Stomach smooth muscle (tissue), 2 donors: ENCODE measurements around the gene PPFIBP2.

Experiments
- H3K27ac ChIP-seq: one replicate; pipeline ENCODE4 v1.7.0; 2013; ENCODE audit warnings: mild to moderate bottlenecking, low read length, inconsistent platforms
- H3K27me3 ChIP-seq, 2 donors: one replicate each; pipeline ENCODE4 v1.7.0; 2013; ENCODE audit warnings: low read length in 2 of 2; ENCODE audit not compliant: insufficient read depth in 2 of 2, control insufficient read depth in 1 of 2
- H3K36me3 ChIP-seq, 2 donors: one replicate each; pipeline ENCODE4 v1.7.0; 2013; ENCODE audit warnings: low read length in 2 of 2; ENCODE audit not compliant: control insufficient read depth in 2 of 2, insufficient read depth in 2 of 2
- H3K4me1 ChIP-seq: one replicate; pipeline ENCODE4 v1.7.0; 2013; ENCODE audit warnings: low read length; ENCODE audit not compliant: control insufficient read depth, insufficient read depth
- H3K4me3 ChIP-seq, 2 donors: one replicate each; pipeline ENCODE4 v1.7.0; 2013; ENCODE audit warnings: low read length in 2 of 2
- H3K9ac ChIP-seq, 2 donors: one replicate each; pipeline ENCODE4 v1.7.0; 2013; ENCODE audit warnings: low read length in 2 of 2, mild to moderate bottlenecking in 1 of 2
- H3K9me3 ChIP-seq, 2 donors: one replicate each; pipeline ENCODE4 v1.7.0; 2013; ENCODE audit warnings: low read length in 2 of 2; ENCODE audit not compliant: control insufficient read depth in 2 of 2
- donor health status: healthy.
- donor health status: Pancreatic carcinoma.

PPFIBP2 gene

DNA sequence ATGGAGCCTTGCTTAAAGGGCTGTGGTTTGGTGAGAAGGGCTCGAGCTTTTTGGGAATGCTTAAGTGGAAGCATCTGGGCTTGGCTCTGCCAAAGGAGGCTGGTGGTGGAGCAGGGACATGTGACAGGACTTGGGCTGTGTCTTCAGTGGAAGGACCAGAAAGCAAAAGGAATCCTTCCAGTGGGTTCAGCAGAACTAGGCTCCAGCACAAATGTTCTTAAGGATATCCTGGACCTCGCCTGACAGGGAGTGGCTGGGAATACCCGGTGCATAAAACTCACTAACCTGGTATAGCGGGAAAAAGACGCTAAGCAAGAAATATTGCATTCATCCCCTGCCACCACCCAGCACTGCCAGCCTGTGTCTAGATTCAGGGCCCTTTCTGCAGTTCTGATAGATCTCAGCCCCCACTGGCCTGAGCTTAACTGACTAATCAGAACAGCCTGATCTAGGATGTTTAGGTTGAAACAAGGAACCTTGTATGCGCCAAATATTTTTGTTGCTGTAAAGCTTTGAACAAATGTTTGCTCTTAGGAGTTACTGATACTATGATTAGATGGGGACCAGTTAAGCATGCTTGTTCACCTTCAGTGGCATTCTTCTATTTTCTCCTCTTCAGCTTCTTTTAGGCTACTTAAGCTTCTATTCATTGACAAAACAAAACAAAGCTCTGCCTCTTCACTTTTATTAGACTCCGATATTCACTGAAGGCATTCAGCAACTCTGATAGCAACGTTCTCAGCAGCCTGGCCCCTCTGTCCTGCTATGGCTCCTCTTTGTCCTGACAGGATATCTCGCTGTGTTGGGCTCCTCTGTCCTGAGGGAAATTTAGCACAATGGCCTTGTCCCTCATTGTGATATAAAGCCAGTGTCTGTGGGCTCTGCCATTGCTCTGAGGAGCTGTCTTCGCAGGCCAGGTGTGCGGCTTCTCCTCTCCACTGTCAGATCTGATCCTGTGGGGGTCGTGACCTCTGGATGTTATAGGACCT lies 25.0 kb downstream of the PPFIBP2 start:
- H3K9ac ChIP-seq = no peak overlapping the region
- peak overlapping the region in 1 of 2 donors; percentile 22 for H3K4me3 ChIP-seq
- no peak overlapping the region for H3K27ac ChIP-seq
- H3K9me3 ChIP-seq = no peaks in the 10 kb centered on the region
- H3K27me3 ChIP-seq = peaks cover 0 to under 1% of the 10 kb centered on the region in 2 donors
- no peaks in the 10 kb centered on the region for H3K36me3 ChIP-seq
- peaks cover 5% of the 10 kb centered on the region for H3K4me1 ChIP-seq

DNA sequence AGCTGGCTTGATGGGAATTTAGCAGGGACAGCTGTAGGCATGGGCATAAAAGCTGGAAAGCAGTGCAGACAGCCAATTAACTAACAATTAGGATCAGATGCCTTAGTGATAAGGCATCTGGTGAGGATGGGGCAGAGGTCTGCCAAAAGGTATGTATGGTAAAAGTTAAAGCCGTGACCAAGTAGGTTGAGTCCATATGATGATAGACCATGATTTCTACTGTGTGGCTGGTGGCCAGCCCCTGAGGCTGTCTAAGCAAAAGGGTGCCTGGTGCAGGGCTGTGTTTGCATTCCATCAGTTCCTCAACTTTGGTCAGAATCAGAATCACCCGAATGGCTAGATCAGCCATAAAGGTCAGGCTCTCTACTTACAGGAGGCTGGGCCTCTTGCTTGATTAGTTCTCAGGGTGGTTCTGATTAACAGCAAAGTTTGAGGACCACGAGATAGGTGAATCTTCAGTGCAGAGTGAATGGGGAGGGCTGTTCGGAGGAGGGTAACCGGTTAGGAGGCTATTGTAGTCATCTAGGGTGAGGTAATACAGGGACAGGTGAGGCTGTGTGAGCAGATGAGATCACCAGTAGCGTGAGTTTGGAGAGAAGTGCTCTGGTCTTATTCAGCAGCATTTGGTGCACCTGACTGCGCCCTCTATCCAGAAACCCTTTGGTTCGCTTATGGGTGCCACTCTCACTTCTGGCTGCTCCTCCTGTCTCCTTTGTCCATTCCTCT lies 27.2 kb downstream of the PPFIBP2 start:
- no peak overlapping the region for H3K4me3 ChIP-seq
- H3K4me1 ChIP-seq = peaks cover 5% of the 10 kb centered on the region
- H3K27me3 ChIP-seq = no peaks in the 10 kb centered on the region
- H3K9ac ChIP-seq = no peak overlapping the region
- H3K27ac ChIP-seq = no peak overlapping the region
- no peaks in the 10 kb centered on the region for H3K9me3 ChIP-seq
- no peaks in the 10 kb centered on the region for H3K36me3 ChIP-seq

DNA sequence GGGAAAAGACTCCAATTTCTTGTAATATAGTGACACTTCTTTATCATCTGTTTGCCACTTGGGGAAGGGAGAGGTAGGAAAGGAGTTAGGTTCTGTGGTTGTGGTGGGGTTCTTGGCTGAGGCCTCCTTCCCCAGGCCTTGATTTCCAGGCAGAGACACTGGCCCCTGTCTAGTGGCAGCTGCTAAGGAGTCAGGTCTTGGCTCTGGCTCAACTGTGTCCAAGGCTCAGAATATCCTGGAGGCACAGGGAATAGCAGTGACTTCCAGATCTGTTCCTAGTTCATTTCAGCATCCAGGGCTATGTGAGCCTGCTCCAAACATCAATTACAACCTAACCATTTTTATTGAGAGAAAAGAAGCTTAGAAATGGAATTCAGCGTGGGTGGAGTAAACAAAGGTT lies 29.5 kb downstream of the PPFIBP2 start:
- no peak overlapping the region for H3K4me3 ChIP-seq
- no peak overlapping the region for H3K9ac ChIP-seq
- H3K27me3 ChIP-seq = no peaks in the 10 kb centered on the region
- no peak overlapping the region for H3K27ac ChIP-seq
- no peaks in the 10 kb centered on the region for H3K9me3 ChIP-seq
- no peaks in the 10 kb centered on the region for H3K4me1 ChIP-seq
- no peaks in the 10 kb centered on the region for H3K36me3 ChIP-seq

DNA sequence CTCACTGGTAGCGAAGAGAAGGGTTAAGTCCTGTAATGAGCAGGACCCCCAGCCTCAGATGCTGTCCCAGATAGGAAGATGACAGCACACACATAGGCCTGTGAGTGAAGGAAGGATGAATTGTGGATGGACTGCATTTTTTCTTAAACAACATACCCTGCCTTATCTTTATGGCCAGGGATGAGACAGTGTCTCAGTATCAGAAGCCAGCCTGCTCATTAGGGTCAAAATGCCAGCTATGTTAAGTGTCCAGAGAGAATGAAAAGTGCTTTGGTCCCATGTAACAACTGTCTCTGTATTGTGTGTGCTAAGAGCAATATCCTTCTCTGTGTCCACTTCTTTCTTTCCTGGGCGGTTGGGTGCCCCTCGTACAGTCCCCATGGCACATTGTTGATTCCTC lies 30.2 kb downstream of the PPFIBP2 start:
- H3K27me3 ChIP-seq = no peaks in the 10 kb centered on the region
- no peak overlapping the region for H3K4me3 ChIP-seq
- no peak overlapping the region for H3K9ac ChIP-seq
- no peaks in the 10 kb centered on the region for H3K4me1 ChIP-seq
- no peaks in the 10 kb centered on the region for H3K36me3 ChIP-seq
- no peaks in the 10 kb centered on the region for H3K9me3 ChIP-seq
- H3K27ac ChIP-seq = no peak overlapping the region

DNA sequence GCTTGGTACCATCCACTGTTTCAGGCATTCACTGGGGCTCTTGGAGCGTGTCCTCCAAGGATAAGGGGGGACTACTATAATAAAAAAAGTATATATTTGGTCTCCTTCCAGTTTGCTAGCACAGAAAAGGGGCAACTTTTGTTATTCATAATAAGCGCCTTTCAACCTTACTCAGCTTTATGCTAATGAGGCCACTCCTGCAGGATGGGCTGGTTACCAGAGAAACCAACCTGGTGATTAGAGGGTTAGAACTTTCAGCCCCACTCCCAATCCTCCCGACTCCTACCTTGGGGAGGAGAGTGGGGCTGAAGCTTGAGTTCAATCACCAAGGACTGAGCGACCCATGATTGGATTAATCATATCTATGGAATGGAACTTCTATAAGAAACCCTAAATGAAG lies 31.8 kb downstream of the PPFIBP2 start:
- H3K27ac ChIP-seq = no peak overlapping the region
- H3K4me3 ChIP-seq = no peak overlapping the region
- H3K9ac ChIP-seq = no peak overlapping the region
- no peaks in the 10 kb centered on the region for H3K4me1 ChIP-seq
- no peaks in the 10 kb centered on the region for H3K36me3 ChIP-seq
- H3K27me3 ChIP-seq = no peaks in the 10 kb centered on the region
- no peaks in the 10 kb centered on the region for H3K9me3 ChIP-seq

DNA sequence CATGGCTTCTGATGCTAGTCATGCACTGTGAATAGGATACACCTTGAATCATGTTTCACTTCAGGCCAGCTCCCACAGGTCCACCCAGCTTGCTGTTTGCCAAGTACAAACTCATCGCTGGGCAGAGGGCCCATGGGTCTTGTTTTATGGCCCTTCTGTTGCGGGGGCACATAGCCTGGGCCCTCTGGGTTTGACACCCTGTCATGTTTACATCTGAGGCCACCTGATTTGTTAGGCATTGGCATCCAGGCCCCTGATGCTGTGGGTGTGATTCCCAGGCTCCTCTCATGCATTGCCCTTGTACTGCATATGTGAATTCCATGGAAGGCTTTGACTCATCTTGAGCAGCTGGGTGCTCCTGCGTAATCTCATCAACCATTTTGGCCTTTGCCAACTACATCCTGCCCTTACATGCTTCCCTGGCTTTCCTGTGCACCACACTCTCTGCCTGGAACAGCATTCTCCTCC lies 32.6 kb downstream of the PPFIBP2 start:
- Histone ChIP-seq H3K27me3 (no peaks in the 10 kb centered on the region), H3K4me1 (no peaks in the 10 kb centered on the region), H3K9me3 (no peaks in the 10 kb centered on the region), H3K36me3 (no peaks in the 10 kb centered on the region), H3K9ac (no peak overlapping the region), H3K4me3 (no peak overlapping the region), H3K27ac (no peak overlapping the region)

DNA sequence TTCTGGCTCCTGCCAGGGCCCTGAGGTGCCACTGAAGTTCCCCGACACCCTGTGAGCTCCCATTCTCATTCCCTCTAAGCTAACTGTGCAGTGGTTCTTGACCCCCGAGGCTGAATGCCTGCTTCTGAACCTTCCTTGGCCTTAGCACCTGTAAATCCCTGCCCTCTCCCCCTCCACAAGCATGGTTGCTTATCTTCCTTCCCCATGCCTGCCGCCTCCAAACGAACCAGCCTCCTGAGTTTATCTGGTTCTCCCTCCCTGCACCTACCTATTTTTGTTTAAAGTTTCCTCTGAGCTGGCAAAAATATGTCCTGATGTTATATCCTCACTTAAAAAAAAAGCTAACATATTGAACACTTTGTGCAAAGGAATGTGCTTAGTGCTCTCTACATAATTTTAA lies 33.9 kb downstream of the PPFIBP2 start:
- H3K9ac ChIP-seq = no peak overlapping the region
- H3K9me3 ChIP-seq = no peaks in the 10 kb centered on the region
- no peak overlapping the region for H3K4me3 ChIP-seq
- H3K27me3 ChIP-seq = no peaks in the 10 kb centered on the region
- H3K27ac ChIP-seq = no peak overlapping the region
- no peaks in the 10 kb centered on the region for H3K4me1 ChIP-seq
- H3K36me3 ChIP-seq = no peaks in the 10 kb centered on the region

DNA sequence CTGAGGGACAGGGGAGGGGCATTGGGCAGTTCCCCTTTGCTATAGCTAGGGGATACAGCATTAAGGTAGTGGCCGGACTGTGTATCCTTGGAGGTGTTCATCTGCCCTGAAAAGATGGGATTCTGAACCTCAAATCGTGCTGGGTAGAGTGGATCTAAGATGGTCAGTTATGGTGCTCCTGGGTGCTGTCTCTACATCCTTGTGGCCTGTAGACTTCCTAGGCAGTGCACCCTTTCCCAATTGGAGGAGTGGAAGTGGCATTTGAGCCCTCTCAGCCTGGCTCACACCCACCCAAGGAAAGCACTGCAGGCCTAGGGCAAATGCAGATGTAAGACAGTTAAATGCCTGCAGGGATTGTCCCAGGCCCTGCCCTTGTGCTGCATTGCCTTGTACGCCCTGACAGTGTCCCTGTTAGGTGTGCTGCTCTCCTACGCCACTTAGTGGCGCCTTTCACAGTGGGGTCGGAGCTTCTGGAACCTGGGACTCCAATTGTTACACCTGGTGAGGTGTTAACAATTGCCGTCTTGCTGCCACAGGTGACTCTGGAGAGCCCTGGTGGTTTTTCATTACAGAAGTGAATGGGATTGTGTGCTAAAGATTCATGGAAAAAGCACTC lies 35.0 kb downstream of the PPFIBP2 start:
- no peaks in the 10 kb centered on the region for H3K36me3 ChIP-seq
- H3K9ac ChIP-seq = no peak overlapping the region
- H3K9me3 ChIP-seq = no peaks in the 10 kb centered on the region
- no peak overlapping the region for H3K27ac ChIP-seq
- no peaks in the 10 kb centered on the region for H3K27me3 ChIP-seq
- H3K4me1 ChIP-seq = no peaks in the 10 kb centered on the region
- H3K4me3 ChIP-seq = no peak overlapping the region

DNA sequence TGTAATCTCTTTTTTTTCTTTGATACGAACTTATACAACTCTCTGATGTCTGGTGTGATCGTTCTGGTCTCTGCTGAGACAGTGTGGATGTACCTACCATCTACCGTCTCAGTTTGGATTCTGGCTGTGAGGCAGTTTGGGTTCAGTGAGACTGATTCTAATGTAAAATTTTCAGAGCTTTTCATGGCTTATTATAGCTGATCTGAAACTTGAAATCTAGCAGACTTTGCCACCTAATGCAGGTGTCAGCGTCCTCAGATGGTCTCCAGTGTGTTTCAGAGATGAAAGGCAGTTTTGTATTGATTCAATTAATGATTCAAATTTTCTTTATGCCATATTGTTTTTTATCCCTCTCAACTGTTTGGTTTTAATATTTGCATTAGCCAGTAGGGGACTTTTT lies 35.9 kb downstream of the PPFIBP2 start:
- Histone ChIP-seq H3K4me1 (no peaks in the 10 kb centered on the region), H3K36me3 (no peaks in the 10 kb centered on the region), H3K27ac (no peak overlapping the region), H3K4me3 (no peak overlapping the region), H3K27me3 (no peaks in the 10 kb centered on the region), H3K9me3 (no peaks in the 10 kb centered on the region), H3K9ac (no peak overlapping the region)

DNA sequence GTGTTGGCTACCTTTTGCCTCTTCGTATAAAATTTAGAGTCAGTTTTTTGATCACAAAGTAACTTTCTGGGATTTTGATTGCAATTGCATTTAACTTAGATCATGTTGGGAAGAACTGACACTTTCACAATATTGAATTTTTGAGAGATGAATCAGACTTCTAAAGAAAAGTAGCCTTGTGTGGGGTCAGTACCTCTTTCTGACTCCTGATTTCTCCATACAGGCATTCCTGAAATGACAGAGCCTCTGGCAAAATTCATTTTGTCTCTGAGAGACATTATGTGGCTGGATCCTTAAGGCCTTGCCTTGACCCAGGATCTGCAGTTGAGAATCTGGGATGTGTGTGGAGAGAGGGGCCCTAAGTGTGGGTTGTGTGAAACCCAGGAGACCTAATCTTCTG lies 37.8 kb downstream of the PPFIBP2 start:
- Histone ChIP-seq H3K4me1 (no peaks in the 10 kb centered on the region), H3K27ac (no peak overlapping the region), H3K27me3 (no peaks in the 10 kb centered on the region), H3K9me3 (no peaks in the 10 kb centered on the region), H3K4me3 (no peak overlapping the region), H3K36me3 (no peaks in the 10 kb centered on the region), H3K9ac (no peak overlapping the region)
